Loucy (cell line): ENCODE data around the gene PIGO.

ENCODE experiments used
- H2AFZ ChIP-seq: fragments of 200-600 bp; sonication (generic); 2 replicates; pipeline ENCODE4 v1.6.0; 2016; ENCODE audit warnings: antibody characterized with exemption, mild to moderate bottlenecking, low read length, moderate library complexity
- H3F3A ChIP-seq: fragments of 200-600 bp; 2 replicates; pipeline ENCODE4 v1.6.0; 2016; ENCODE audit warnings: antibody characterized with exemption, low read depth, mild to moderate bottlenecking
- H3K27me3 ChIP-seq: fragments of 200-600 bp; sonication (generic); 2 replicates; pipeline ENCODE4 v1.6.1; 2014; ENCODE audit warnings: low read length, mild to moderate bottlenecking; ENCODE audit not compliant: insufficient read depth, poor library complexity, severe bottlenecking
- H3K36me3 ChIP-seq: fragments of 200-600 bp; sonication (generic); 2 replicates; pipeline ENCODE4 v1.6.1; 2016; ENCODE audit warnings: low read length; ENCODE audit not compliant: insufficient read depth
- H3K4me1 ChIP-seq: fragments of 200-600 bp; sonication (generic); 2 replicates; pipeline ENCODE4 v1.5.1; 2014; ENCODE audit warnings: low read length, mild to moderate bottlenecking; ENCODE audit not compliant: insufficient read depth, poor library complexity, severe bottlenecking
- H3K4me2 ChIP-seq: fragments of 200-600 bp; sonication (generic); 2 replicates; pipeline ENCODE4 v1.6.0; 2014; ENCODE audit warnings: antibody characterized with exemption, low read length, low read depth, mild to moderate bottlenecking; ENCODE audit not compliant: poor library complexity, severe bottlenecking
- H3K4me3 ChIP-seq: fragments of 200-600 bp; sonication (generic); 2 replicates; pipeline ENCODE4 v1.5.1; 2014; ENCODE audit warnings: low read length, mild to moderate bottlenecking, mixed read lengths; ENCODE audit not compliant: poor library complexity, severe bottlenecking
- H3K79me2 ChIP-seq: fragments of 200-600 bp; sonication (generic); 2 replicates; pipeline ENCODE4 v1.6.1; 2014; ENCODE audit warnings: low read length; ENCODE audit not compliant: insufficient read depth
- H3K9ac ChIP-seq: fragments of 200-600 bp; sonication (generic); 2 replicates; pipeline ENCODE4 v1.6.0; 2014; ENCODE audit warnings: mild to moderate bottlenecking, low read depth, low read length, moderate library complexity; ENCODE audit not compliant: poor library complexity, severe bottlenecking
- H3K9me2 ChIP-seq: fragments of 200-600 bp; sonication (generic); replicated peaks from 2 replicates; pipeline ENCODE4 v1.6.1; 2016; ENCODE audit warnings: low read depth, low read length, mixed read lengths
- H3K9me3 ChIP-seq: fragments of 200-600 bp; sonication (generic); 2 replicates; pipeline ENCODE4 v1.6.1; 2014; ENCODE audit warnings: mild to moderate bottlenecking, antibody characterized with exemption, low read length, low read depth; ENCODE audit not compliant: insufficient read depth
- H4K20me1 ChIP-seq: fragments of 200-600 bp; sonication (generic); 2 replicates; pipeline ENCODE4 v1.6.0; 2014; ENCODE audit warnings: antibody characterized with exemption, low read length, mild to moderate bottlenecking; ENCODE audit not compliant: insufficient read depth, poor library complexity, severe bottlenecking
- EZH2phosphoT487 ChIP-seq: fragments of 200-600 bp; IDR thresholded peaks from 2 replicates; pipeline ENCODE4 v1.6.1; 2018; ENCODE audit warnings: antibody characterized with exemption, mild to moderate bottlenecking, moderate library complexity, borderline replicate concordance
- TF ChIP-seq, protein P1 (sequence below): fragments of 200-600 bp; sonication (generic); conservative IDR thresholded peaks from 2 replicates; pipeline ENCODE4 v1.5.1; 2014; ENCODE audit warnings: mild to moderate bottlenecking, antibody characterized with exemption, low read length

PIGO gene

DNA sequence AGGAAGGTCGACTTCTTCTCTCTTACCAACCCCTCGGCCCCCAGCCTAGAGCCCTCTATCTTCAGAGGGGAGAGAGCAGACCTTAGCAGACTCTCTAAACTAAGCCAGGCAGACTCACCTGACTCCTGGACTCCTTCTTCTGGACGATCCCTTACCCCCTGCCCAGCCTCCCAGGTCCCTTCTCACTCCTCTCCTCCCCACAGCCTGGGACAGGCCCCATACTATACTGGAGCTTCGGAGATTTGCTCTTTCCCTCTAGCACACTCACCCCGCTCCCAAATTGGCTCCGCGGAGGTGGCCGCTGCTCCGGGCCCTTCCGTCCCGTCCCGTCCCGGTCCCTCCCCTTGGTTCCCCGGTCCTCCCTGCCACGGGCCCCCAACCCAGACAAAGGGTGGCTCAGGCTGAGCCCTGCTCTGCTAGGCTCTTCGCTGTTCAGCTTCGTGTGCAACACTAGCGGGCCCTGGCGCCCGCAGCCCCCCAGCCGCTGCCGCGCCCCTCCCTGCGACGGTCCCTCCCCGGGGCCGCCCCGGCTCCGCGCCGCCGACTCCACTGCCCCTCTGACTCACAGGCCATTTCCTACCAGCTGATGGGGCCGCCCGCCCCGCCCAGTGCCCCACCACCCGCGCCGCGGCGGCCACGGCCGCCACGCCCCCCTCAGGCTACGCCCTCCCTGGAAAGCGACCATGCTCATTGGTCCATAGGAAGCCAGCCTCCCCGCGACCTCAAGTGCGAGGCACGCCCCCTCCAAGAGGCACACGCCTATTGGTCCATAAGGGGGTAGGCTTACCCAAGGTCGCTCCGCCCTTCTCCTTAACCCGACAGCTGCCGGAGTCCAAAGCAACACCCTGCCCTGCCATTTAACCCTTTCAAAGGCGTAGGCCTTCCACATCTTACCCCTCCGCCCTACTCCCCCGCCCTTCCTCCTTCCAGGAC lies 14.9 kb upstream of the PIGO start:
- H3K9ac ChIP-seq: peak overlapping the region; percentile 71
- no peak for TF ChIP-seq EZH2phosphoT487
- TF ChIP-seq, protein P1, sequence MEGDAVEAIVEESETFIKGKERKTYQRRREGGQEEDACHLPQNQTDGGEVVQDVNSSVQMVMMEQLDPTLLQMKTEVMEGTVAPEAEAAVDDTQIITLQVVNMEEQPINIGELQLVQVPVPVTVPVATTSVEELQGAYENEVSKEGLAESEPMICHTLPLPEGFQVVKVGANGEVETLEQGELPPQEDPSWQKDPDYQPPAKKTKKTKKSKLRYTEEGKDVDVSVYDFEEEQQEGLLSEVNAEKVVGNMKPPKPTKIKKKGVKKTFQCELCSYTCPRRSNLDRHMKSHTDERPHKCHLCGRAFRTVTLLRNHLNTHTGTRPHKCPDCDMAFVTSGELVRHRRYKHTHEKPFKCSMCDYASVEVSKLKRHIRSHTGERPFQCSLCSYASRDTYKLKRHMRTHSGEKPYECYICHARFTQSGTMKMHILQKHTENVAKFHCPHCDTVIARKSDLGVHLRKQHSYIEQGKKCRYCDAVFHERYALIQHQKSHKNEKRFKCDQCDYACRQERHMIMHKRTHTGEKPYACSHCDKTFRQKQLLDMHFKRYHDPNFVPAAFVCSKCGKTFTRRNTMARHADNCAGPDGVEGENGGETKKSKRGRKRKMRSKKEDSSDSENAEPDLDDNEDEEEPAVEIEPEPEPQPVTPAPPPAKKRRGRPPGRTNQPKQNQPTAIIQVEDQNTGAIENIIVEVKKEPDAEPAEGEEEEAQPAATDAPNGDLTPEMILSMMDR: no peak
- H3K9me3 ChIP-seq: no peaks in the 10 kb centered on the region

DNA sequence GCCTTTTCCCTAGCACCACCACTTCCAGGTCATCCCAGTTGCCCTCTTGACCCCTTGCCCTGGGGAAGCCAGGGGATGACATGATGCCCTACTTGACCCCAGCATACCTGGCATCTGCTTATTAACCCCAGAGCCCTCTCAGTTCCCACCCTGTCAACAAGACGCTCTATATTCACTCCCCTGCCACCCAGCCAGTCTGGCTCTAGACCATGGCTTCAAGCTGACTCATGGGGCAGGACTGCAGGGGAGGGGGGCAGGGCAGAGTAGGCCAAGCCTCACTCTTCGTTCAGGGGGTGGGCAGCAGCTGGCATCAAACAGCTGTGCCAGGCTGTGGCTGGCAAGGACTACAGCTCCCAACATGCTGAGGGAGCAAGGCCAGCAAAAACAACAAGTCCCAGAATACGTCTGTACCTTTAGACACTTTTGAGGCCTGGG lies 14.0 kb upstream of the PIGO start:
- Histone ChIP-seq H3K9ac (peak overlapping the region; percentile 71), H3F3A (0 out of 2 replicates have a peak, but pooled peaks cover 3% of the 10 kb centered on the region), H3K4me3 (peak overlapping the region; percentile 90), H3K79me2 (peaks cover 8% of the 10 kb centered on the region; the same call in 1 of the 2 replicates), H2AFZ (no peak overlapping the region), H3K4me1 (peaks cover 40% of the 10 kb centered on the region), H3K9me3 (no peaks in the 10 kb centered on the region), H3K9me2 (no peaks in the 10 kb centered on the region), H3K4me2 (peak overlapping the region; percentile 97), H3K36me3 (peaks cover 12% of the 10 kb centered on the region; the same call in 1 of the 2 replicates), H4K20me1 (peaks cover 4% of the 10 kb centered on the region), H3K27me3 (no peaks in the 10 kb centered on the region)
- TF ChIP-seq, protein P1: no peak
- no peak for TF ChIP-seq EZH2phosphoT487

More for the DNA sequence above, 14.9 kb upstream of the PIGO start:
- Histone ChIP-seq H3K4me1 (peaks cover 40% of the 10 kb centered on the region), H3K4me3 (peak overlapping the region; percentile 90), H2AFZ (peak overlapping the region; percentile 75), H4K20me1 (peaks cover 4% of the 10 kb centered on the region), H3K36me3 (peaks cover 7% of the 10 kb centered on the region; the same call in 1 of the 2 replicates), H3K27me3 (no peaks in the 10 kb centered on the region), H3K79me2 (peaks cover 8% of the 10 kb centered on the region; the same call in 1 of the 2 replicates), H3K4me2 (peak overlapping the region; percentile 97), H3K9me2 (no peaks in the 10 kb centered on the region), H3F3A (0 out of 2 replicates have a peak, but pooled peaks cover 3% of the 10 kb centered on the region)

DNA sequence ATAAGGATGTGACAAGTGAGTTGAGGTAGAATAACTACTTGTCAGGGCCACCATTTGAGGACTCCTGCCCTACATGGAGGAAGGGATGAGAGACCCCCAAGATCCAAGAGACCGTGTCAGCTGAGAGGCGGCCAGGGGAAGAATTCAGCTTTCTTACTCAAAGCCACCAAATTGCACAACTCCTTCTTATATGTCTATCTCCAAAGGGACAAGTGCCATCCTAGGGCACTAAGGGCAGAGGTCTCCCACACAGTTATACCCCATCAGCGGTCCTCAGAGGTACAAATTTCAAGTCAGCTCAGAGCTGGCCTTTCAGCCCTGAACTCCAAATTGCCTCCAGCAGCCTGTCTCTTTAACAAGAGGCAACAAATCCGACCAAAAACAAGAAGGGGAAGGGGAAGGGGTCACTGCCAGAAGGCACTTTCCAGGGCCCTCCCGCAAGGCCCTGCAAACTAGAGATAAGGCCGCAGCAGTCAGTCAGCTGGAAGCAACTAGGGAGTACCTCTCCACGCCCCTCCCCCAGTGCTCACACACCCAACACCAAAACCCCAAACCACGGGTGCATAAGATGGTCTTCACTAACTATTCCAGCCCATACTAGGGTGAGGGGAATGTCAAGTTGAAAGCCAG lies 12.7 kb upstream of the PIGO start:
- Histone ChIP-seq H3K4me1 (peaks cover 30% of the 10 kb centered on the region), H3K79me2 (peaks cover 4% of the 10 kb centered on the region; the same call in 1 of the 2 replicates), H3K4me2 (no peak overlapping the region), H4K20me1 (peaks cover 4% of the 10 kb centered on the region), H3K36me3 (peaks cover 12% of the 10 kb centered on the region; the same call in 1 of the 2 replicates), H3K4me3 (no peak overlapping the region), H3K9ac (no peak overlapping the region), H2AFZ (no peak overlapping the region), H3F3A (0 out of 2 replicates have a peak, but pooled peaks cover 3% of the 10 kb centered on the region), H3K9me3 (no peaks in the 10 kb centered on the region), H3K27me3 (no peaks in the 10 kb centered on the region), H3K9me2 (no peaks in the 10 kb centered on the region)
- TF ChIP-seq, protein P1: no peak
- TF ChIP-seq EZH2phosphoT487: no peak
